ENCODE results near the gene TMEM95.

DNA sequence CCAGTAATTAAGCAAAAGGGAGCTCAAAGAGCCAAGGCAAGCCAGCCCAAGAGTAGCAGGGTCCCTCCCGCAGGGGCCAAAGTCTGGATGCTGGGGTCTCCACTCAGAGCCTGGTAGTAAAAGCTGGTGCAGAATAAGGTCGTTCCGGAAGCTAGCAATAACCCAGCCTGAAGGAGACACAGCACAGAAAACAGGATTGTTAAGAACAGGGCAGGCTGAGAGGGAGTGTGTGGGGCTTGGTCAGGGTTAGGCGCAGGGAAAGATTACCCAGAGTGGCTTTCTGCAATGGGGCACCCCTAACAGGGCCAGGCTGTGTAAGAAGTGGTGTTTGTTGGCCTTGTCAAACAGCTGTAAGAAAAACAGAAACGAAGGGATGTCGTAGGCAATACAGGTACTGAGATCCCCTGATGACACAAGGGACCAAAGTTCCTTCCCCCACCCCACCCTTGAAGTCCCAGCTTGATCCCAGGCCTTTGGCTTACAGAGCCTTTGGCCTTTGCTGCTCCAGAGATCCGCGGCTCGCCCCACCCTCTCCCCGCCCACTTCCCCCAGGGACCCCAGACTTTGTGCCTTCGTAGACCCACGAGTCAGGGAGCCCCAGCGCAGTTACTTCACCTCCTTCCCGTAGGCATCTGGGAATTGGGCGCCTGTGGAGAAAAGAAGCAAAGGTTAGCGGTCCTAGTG, 48.2 kb downstream of the TMEM95 start:
- TF ChIP-seq CTCF (optimal IDR thresholded peaks at IDR 0.05 in 1 of 3, IDR thresholded peaks at IDR 0.05 in 1 of 3, conservative IDR thresholded peaks at IDR 0.05 in 1 of 3; ENCODE audit: extremely low read depth in 1 of 3, insufficient read depth in 2 of 3, low read length in 3 of 3) (no peak), EZH2 (IDR thresholded peaks at IDR 0.05; ENCODE audit: low read length) (no peak)

Measured in keratinocyte (primary cell).